ENCODE results near the gene CCSAP. TPM values are rescaled to one million over a fixed set of nuclear protein-coding genes. Genes with fewer than 3 reads are reported as not detected.

Gene CCSAP
- total and polyA plus RNA-seq, 2 of the 13 experiments (the other 11 are each of a cell fraction or from before 2014, with no cell fraction given), result 3.7 to 9.0 TPM

DNA sequence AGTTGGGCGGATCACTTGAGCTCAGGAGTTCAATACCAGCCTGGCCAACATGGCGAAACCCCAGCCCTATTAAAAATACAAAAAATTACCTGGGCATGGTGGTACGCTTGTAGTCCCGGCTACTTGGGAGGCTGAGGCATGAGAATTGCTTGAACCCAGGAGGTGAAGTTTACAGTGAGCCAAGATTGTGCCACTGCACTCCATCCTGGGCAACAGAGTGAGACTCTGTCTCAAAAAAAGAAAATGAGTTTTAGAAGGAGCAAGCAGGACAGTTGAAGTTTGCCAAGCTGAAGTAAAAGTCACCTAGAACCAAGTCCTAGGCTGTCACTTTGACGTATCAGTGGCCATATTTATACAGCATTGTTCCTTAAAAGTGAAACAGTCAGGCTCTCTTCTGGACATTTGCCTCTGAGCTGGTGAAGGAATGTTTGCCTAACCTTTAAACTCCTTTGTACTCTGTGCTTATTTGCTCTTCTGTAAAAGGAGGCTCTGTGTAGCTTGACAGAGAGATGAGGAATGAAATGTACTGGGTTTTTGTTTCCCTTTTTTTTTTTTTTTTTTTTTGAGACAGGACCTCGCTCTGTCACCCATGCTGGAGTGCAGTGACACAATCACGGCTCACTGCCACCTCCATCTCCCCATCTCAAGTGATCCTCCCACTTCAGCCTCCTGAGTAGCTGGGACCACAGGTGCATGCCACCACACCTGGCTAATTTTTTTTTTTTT lies 69.2 kb downstream of the CCSAP start (continued):
- TF ChIP-seq, protein P1, sequence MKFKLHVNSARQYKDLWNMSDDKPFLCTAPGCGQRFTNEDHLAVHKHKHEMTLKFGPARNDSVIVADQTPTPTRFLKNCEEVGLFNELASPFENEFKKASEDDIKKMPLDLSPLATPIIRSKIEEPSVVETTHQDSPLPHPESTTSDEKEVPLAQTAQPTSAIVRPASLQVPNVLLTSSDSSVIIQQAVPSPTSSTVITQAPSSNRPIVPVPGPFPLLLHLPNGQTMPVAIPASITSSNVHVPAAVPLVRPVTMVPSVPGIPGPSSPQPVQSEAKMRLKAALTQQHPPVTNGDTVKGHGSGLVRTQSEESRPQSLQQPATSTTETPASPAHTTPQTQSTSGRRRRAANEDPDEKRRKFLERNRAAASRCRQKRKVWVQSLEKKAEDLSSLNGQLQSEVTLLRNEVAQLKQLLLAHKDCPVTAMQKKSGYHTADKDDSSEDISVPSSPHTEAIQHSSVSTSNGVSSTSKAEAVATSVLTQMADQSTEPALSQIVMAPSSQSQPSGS (CRISPR knock-in tag; IDR thresholded peaks at IDR 0.05), result no peak; the same call in 1 of the 2 replicates
- TF ChIP-seq, protein P2, sequence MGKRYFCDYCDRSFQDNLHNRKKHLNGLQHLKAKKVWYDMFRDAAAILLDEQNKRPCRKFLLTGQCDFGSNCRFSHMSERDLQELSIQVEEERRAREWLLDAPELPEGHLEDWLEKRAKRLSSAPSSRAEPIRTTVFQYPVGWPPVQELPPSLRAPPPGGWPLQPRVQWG (CRISPR knock-in tag; IDR thresholded peaks at IDR 0.05; ENCODE audit: borderline replicate concordance, low read depth), result no peak
- TF ChIP-seq ZNF616 (CRISPR knock-in tag; IDR thresholded peaks at IDR 0.05; ENCODE audit: low read depth) (no peak), MBNL3 (CRISPR knock-in tag; conservative IDR thresholded peaks at IDR 0.05) (no peak), NFRKB (IDR thresholded peaks at IDR 0.05) (no peak; the same call in 1 of the 2 replicates), U2AF2 (IDR thresholded peaks at IDR 0.05; ENCODE audit: low read depth, low read length) (no peak), TCF7L2 (IDR thresholded peaks at IDR 0.05; ENCODE audit: low read depth, low read length) (no peak; the same call in 1 of the 2 replicates), TBX2 (CRISPR knock-in tag; IDR thresholded peaks at IDR 0.05; ENCODE audit: borderline replicate concordance) (peak; percentile 55; the same call in 1 of the 2 replicates)
- TF ChIP-seq, protein P3, sequence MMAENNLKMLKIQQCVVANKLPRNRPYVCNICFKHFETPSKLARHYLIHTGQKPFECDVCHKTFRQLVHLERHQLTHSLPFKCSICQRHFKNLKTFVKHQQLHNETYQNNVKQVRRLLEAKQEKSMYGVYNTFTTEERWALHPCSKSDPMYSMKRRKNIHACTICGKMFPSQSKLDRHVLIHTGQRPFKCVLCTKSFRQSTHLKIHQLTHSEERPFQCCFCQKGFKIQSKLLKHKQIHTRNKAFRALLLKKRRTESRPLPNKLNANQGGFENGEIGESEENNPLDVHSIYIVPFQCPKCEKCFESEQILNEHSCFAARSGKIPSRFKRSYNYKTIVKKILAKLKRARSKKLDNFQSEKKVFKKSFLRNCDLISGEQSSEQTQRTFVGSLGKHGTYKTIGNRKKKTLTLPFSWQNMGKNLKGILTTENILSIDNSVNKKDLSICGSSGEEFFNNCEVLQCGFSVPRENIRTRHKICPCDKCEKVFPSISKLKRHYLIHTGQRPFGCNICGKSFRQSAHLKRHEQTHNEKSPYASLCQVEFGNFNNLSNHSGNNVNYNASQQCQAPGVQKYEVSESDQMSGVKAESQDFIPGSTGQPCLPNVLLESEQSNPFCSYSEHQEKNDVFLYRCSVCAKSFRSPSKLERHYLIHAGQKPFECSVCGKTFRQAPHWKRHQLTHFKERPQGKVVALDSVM (CRISPR knock-in tag; IDR thresholded peaks at IDR 0.05), result peak; percentile 93
- TF ChIP-seq, protein P4, sequence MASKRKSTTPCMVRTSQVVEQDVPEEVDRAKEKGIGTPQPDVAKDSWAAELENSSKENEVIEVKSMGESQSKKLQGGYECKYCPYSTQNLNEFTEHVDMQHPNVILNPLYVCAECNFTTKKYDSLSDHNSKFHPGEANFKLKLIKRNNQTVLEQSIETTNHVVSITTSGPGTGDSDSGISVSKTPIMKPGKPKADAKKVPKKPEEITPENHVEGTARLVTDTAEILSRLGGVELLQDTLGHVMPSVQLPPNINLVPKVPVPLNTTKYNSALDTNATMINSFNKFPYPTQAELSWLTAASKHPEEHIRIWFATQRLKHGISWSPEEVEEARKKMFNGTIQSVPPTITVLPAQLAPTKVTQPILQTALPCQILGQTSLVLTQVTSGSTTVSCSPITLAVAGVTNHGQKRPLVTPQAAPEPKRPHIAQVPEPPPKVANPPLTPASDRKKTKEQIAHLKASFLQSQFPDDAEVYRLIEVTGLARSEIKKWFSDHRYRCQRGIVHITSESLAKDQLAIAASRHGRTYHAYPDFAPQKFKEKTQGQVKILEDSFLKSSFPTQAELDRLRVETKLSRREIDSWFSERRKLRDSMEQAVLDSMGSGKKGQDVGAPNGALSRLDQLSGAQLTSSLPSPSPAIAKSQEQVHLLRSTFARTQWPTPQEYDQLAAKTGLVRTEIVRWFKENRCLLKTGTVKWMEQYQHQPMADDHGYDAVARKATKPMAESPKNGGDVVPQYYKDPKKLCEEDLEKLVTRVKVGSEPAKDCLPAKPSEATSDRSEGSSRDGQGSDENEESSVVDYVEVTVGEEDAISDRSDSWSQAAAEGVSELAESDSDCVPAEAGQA (IDR thresholded peaks at IDR 0.05; ENCODE audit: low read depth), result no peak
- TF ChIP-seq, protein P4 (CRISPR knock-in tag; IDR thresholded peaks at IDR 0.05; ENCODE audit: borderline replicate concordance), result no peak
- TF ChIP-seq, protein P5, sequence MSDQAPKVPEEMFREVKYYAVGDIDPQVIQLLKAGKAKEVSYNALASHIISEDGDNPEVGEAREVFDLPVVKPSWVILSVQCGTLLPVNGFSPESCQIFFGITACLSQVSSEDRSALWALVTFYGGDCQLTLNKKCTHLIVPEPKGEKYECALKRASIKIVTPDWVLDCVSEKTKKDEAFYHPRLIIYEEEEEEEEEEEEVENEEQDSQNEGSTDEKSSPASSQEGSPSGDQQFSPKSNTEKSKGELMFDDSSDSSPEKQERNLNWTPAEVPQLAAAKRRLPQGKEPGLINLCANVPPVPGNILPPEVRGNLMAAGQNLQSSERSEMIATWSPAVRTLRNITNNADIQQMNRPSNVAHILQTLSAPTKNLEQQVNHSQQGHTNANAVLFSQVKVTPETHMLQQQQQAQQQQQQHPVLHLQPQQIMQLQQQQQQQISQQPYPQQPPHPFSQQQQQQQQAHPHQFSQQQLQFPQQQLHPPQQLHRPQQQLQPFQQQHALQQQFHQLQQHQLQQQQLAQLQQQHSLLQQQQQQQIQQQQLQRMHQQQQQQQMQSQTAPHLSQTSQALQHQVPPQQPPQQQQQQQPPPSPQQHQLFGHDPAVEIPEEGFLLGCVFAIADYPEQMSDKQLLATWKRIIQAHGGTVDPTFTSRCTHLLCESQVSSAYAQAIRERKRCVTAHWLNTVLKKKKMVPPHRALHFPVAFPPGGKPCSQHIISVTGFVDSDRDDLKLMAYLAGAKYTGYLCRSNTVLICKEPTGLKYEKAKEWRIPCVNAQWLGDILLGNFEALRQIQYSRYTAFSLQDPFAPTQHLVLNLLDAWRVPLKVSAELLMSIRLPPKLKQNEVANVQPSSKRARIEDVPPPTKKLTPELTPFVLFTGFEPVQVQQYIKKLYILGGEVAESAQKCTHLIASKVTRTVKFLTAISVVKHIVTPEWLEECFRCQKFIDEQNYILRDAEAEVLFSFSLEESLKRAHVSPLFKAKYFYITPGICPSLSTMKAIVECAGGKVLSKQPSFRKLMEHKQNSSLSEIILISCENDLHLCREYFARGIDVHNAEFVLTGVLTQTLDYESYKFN (CRISPR knock-in tag; conservative IDR thresholded peaks at IDR 0.05), result peak; percentile 96
